Measurements from ENCODE around the gene NT5C1B.
A peak's percentile ranks its signal among the peaks of the same experiment; 100 is the strongest.

Gene NT5C1B

GRCh38 chr2:18550433-18550832 lies 38.9 kb downstream of the NT5C1B start:
- DNase-seq (ENCODE audit: low spot score), result no peak

DNA sequence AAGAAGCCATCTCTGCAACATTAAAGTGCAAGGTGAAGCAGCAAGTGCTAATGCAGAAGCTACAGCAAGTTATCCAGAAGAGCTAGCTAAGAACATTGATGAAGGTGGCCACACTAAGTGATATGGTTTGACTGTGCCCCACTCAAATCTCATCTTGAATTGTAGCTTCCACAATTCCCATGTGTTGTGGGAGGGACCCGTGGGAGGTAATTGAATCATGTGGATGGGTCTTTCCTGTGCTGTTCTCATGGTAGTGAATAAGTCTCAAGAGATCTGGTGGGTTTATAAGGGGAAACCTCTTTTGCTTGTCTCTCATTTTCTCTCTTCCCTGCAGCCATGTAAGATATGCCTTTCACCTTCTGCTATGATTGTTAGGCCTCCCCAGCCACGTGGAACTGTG lies 40.3 kb downstream of the NT5C1B start:
- DNase-seq (ENCODE audit: low spot score), result no peak

- no peak for DNase-seq (ENCODE audit: low spot score)
Observed at GRCh38 chr2:18548621-18549020, 40.7 kb downstream of the NT5C1B start.

DNA sequence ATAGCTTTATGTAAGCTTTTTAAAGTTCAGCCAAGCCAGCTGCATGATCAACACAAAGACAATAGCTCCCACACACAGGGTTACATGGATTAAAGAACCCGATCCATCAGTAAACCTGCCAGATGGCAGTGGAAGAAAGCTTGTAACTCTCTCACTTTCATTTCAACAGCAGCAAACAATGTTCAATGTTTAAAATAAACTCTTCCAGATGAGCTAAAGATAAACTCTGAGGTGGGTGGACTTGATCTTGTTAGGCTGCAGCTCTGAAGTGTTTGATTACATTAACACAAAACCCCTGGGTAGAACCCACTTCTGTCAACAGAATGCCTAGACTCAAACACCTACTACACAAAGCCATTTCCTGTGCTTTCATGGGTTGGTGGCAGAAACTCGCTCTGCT lies 42.8 kb downstream of the NT5C1B start:
- DNase-seq (ENCODE audit: low spot score), result no peak

- DNase-seq (ENCODE audit: low spot score), result no peak
Observed at GRCh38 chr2:18545384-18545783, 44.0 kb downstream of the NT5C1B start.

DNA sequence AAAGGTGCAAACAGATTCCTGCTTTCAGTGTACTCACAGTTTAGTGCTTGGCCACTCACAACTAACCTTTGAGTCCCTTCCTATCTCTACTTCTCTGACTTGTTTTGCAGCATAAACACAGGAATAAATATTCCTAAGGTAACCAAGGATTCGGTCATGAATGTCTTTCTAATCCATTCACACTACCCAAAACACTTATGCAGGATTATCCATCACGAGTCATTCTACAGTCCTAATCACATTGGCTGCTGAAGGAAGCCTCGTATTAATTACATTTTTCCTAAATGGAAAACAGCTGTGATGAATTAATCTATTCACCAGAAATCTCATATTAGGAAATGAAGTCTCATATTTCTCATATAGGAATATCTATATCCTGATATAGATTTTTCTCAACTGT lies 45.2 kb downstream of the NT5C1B start:
- no peak for DNase-seq (ENCODE audit: low spot score)

DNA sequence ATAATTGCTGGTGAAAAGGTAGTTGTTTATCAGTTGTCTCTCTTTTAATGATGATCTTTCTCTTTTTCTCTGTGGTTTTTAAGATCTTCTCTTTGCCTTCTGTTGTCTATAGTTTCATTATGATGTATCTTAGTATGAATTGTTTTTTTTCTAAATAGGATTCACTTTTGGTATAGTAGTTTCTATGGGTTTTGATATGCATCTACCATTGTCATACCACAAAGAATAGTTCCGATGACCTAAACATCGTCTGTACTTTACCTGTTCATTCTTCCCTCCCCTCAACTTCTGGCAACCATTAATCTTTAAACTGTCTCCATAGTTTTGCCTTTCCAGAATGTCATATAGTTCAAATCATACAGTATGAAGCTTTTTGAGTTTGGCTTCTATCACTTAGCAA lies 48.5 kb downstream of the NT5C1B start:
- no peak for DNase-seq (ENCODE audit: low spot score)

- DNase-seq (ENCODE audit: low spot score), result no peak
Observed at GRCh38 chr2:18536697-18537096, 52.7 kb downstream of the NT5C1B start.

GRCh38 chr2:18536100-18536499 lies 53.3 kb downstream of the NT5C1B start:
- no peak for DNase-seq (ENCODE audit: low spot score)

- no peak for DNase-seq (ENCODE audit: low spot score)
Observed at GRCh38 chr2:18531194-18531593, 58.2 kb downstream of the NT5C1B start.

- DNase-seq (ENCODE audit: low spot score), result no peak
Observed at GRCh38 chr2:18527822-18528221, 61.5 kb downstream of the NT5C1B start.

- no peak for DNase-seq (ENCODE audit: low spot score)
Observed at GRCh38 chr2:18527326-18527725, 62.0 kb downstream of the NT5C1B start.

GRCh38 chr2:18526429-18526828 lies 62.9 kb downstream of the NT5C1B start:
- DNase-seq (ENCODE audit: low spot score), result no peak

- DNase-seq (ENCODE audit: low spot score), result no peak
Observed at GRCh38 chr2:18525852-18526251, 63.5 kb downstream of the NT5C1B start.

DNA sequence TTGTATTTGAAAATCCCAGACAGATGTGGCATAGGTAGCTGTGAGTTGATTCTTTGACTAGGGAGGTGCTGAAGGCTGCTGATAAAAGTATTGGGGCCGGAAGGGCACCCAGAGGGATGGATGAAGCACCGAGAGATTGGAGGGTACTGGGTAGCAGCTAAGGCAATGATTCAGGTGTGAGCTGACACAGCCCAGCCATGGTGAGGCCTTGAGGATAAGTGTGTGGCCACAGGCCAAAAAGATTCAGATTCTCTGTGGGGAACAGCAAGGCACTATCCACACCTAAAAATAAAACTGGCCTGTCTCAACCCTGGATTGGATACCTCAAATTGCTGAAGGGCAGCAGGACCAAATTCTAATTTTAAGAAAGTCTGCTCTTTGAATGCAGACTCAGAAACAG lies 64.1 kb downstream of the NT5C1B start:
- no peak for DNase-seq (ENCODE audit: low spot score)

DNA sequence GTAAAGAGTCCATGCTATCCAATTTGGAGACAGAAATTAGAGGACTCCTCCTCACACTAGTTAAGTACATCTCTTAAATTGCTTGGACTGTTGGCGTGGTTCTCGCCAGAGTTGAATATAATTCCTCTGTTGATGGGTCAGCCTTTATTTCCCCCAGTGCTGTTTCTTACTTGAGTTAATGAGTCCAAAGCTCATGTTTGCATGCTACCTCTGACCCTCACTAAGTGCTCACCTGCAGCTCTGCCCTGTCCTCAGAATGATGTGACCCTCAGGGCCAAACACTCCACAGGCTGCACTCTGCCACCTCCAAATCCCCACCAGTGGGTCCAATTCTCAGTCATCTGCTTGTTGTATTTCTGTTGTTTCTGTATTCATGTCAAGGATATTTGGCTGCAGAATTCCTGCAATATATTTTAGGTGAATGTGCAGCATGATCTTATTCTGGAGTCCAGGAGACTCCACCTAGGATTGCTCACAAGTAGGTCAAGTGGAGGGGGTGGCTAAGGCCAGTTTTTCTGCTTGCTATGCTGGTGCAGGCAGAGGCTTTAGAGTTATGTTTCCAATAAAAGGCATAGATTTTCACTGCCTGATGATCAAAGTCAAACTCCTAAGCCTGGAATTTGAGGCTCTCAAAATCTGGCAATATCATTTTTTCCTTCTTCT lies 66.8 kb downstream of the NT5C1B start:
- DNase-seq (ENCODE audit: low spot score), result no peak

GRCh38 chr2:18520451-18521425 lies 68.6 kb downstream of the NT5C1B start:
- peak; percentile 86 for DNase-seq (ENCODE audit: low spot score)

DNA sequence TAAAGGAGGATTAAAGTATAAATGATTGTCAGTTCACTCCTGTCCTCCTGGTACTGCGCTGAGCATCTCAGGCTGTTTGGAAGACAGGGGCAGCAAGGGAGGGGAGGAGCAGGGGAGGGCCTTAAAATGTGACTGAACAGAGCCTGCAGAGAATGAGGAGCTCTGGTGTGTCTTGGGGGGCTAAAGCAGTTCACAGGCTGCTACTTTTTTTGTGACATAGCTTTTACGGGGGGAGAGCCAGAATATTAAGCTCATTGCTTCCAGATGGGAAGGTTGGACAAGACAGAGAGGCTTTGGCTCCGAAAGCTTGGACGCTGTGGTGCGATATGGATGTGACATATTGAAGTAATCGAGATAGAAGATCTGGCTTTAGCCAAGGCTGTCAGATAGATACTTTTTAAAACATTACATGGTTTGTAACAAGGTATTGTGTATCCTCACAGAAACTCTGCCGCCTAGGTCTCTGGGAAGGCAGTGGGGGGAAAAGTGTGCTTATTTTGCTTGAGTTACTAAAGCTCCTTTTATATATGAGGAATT lies 69.4 kb downstream of the NT5C1B start:
- DNase-seq (ENCODE audit: low spot score), result no peak

DNA sequence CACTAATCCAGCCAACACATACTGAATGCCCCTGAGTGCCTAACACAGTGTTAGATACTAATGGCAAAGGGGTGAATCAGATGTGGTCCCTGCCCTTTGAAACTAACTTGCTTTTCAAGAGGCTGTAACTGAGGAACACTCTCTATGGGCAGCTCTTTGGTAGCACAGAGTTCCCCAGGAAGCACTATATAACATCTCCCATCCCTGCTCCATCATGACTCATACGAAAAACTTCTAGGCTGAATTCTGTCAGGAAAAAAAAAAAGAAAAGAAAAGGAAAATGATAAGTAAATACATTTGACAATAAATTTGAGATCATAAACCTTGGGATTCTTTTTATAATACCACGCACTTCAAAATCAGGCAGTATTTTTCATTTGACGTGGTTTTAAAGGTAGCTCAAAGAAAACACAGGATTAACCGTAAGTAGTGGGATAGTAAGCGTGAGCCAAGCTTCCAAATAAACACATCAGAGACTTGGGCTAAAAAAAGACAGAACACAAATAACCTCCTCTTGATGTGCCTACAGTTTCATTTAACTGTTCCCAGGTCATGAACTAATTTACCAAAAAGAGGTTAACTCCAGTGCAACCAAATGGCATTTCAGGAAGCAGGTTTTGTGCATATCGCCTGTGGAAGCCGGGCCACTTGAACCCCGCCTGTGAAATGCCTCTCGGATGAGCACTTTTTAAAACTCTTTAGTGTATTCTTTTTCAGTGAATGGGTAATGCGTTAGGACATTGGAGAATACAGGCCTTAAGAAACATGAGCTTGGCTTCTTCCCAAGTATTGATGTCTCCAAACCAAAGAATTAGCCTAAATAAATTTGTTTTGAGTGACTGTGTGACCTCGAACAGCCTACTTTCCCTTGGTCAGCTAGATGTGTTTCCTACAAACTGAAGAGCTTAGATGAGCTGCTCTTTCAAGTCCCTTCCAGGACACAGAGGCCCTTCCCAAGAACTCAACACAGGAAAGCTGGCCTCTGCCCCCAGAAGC lies 71.0 kb downstream of the NT5C1B start:
- DNase-seq (ENCODE audit: low spot score), result no peak

DNA sequence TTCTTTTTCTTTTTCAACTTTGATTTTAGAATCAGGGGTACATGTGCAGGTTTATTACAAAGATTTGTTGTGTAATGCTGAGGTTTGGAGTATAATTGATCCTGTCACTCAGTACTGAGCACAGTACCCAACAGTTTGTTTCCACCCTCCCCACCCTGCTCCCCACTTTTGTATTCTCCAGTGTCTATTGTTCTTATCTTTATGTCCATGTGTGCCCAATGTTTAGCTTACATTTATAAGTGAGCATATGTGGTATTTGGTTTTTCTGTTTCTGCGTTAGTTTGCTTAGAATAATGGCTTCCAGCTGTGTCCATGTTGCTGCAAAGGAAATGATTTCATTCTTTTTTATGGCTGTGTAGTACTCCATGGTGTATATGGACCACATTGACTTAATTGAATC lies 72.0 kb downstream of the NT5C1B start:
- DNase-seq (ENCODE audit: low spot score), result no peak

GRCh38 chr2:18516112-18516511 lies 73.3 kb downstream of the NT5C1B start:
- no peak for DNase-seq (ENCODE audit: low spot score)

All from ecto neural progenitor cell (in vitro differentiated cells).